ENCODE results near the gene TMEM11. TPM values are rescaled to one million over a fixed set of nuclear protein-coding genes. Genes with fewer than 3 reads are reported as not detected.
A peak's percentile ranks its signal among the peaks of the same experiment; 100 is the strongest.

Gene TMEM11
- total RNA-seq, 1 experiment from 2014 or later: 23.4 TPM

GRCh38 chr17:21239680-21240368, 25.9 kb upstream of the TMEM11 start:
- intact Hi-C loops (cut with micrococcal nuclease; ENCODE audit: unreplicated experiment): no loop called here
- ChIA-PET POLR2A (no interaction called here), CTCF (interaction anchor here (0.6 kb wide), 1 partner anchor 11 kb away, joined by 4 read pairs; no protein-coding TSS in a partner anchor)
- Histone ChIP-seq H3K4me1 (ENCODE audit: control insufficient read depth, insufficient read depth, low read length) (no peaks in the 10 kb centered on the region), H3K27me3 (ENCODE audit: control insufficient read depth, insufficient read depth, low read length) (no peaks in the 10 kb centered on the region), H3K9me3 (ENCODE audit: control insufficient read depth, insufficient read depth, low read depth, low read length) (no peaks in the 10 kb centered on the region), H3K27ac (ENCODE audit: low read length) (no peak overlapping the region), H3K36me3 (ENCODE audit: control insufficient read depth, insufficient read depth, low read length) (no peaks in the 10 kb centered on the region), H3K4me3 (ENCODE audit: low read depth in 2 of 2, low read length in 2 of 2) (no peak overlapping the region)
- peak; percentile 72 for TF ChIP-seq CTCF (IDR thresholded peaks at IDR 0.05)
- no peak for TF ChIP-seq TCF7L2 (IDR thresholded peaks at IDR 0.05; ENCODE audit: low read depth, low read length)
- no peak for TF ChIP-seq POLR2AphosphoS5 (IDR thresholded peaks at IDR 0.05; ENCODE audit: low read depth, low read length)
- DNase-seq (ENCODE audit: low read depth, low spot score) (no peak), ATAC-seq (0 out of 2 replicates have a peak, but pooled peaks have one; percentile 61)
- BruUV-seq (replicated peaks): no TSS peak
- in situ Hi-C loops (cut with HindIII; ENCODE audit: low pct_unique_long_range_greater_than_20kb, low sequenced_read_pairs): no loop called here

GRCh38 chr17:21235921-21236320, 22.0 kb upstream of the TMEM11 start:
- Histone ChIP-seq H3K4me1 (ENCODE audit: control insufficient read depth, insufficient read depth, low read length) (no peaks in the 10 kb centered on the region), H3K36me3 (ENCODE audit: control insufficient read depth, insufficient read depth, low read length) (no peaks in the 10 kb centered on the region), H3K27ac (ENCODE audit: low read length) (no peak overlapping the region), H3K27me3 (ENCODE audit: control insufficient read depth, insufficient read depth, low read length) (no peaks in the 10 kb centered on the region), H3K4me3 (ENCODE audit: low read depth in 2 of 2, low read length in 2 of 2) (no peak overlapping the region), H3K9me3 (ENCODE audit: control insufficient read depth, insufficient read depth, low read depth, low read length) (no peaks in the 10 kb centered on the region)
- no TSS peak for BruUV-seq (replicated peaks)
- TF ChIP-seq CTCF (IDR thresholded peaks at IDR 0.05) (no peak), TCF7L2 (IDR thresholded peaks at IDR 0.05; ENCODE audit: low read depth, low read length) (no peak), POLR2AphosphoS5 (IDR thresholded peaks at IDR 0.05; ENCODE audit: low read depth, low read length) (no peak)
- no peak for DNase-seq (ENCODE audit: low read depth, low spot score)
- ChIA-PET POLR2A (no interaction called here), CTCF (interaction anchor here (0.7 kb wide), 1 partner anchor 193 kb away, joined by 4 read pairs; no protein-coding TSS in a partner anchor)
- intact Hi-C loops (cut with micrococcal nuclease; ENCODE audit: unreplicated experiment): no loop called here
- in situ Hi-C loops (cut with HindIII; ENCODE audit: low pct_unique_long_range_greater_than_20kb, low sequenced_read_pairs): no loop called here
- ATAC-seq: no peak

GRCh38 chr17:21233581-21234347, 19.8 kb upstream of the TMEM11 start:
- ATAC-seq (no peak), DNase-seq (ENCODE audit: low read depth, low spot score) (no peak)
- POLR2A ChIA-PET: no interaction called here
- no peaks in the 10 kb centered on the region for H3K4me1 ChIP-seq (ENCODE audit: control insufficient read depth, insufficient read depth, low read length)
- H3K36me3 ChIP-seq (ENCODE audit: control insufficient read depth, insufficient read depth, low read length): no peaks in the 10 kb centered on the region
- TF ChIP-seq CTCF (IDR thresholded peaks at IDR 0.05): no peak
- no peak for TF ChIP-seq SIN3A (IDR thresholded peaks at IDR 0.05; ENCODE audit: borderline replicate concordance, insufficient read depth, low read depth, low read length)
- no peak for TF ChIP-seq TCF7L2 (IDR thresholded peaks at IDR 0.05; ENCODE audit: low read depth, low read length)
- TF ChIP-seq REST (IDR thresholded peaks at IDR 0.05; ENCODE audit: insufficient read depth in 1 of 2, low read depth in 2 of 2, low read length in 1 of 2): no peak
- no peak overlapping the region for H3K4me3 ChIP-seq (ENCODE audit: low read depth in 2 of 2, low read length in 2 of 2)
- BruUV-seq (replicated peaks): no TSS peak
- H3K9me3 ChIP-seq (ENCODE audit: control insufficient read depth, insufficient read depth, low read depth, low read length): no peaks in the 10 kb centered on the region
- CTCF ChIA-PET: no interaction called here
- in situ Hi-C loops (cut with HindIII; ENCODE audit: low pct_unique_long_range_greater_than_20kb, low sequenced_read_pairs): no loop called here
- no peak overlapping the region for H3K27ac ChIP-seq (ENCODE audit: low read length)
- H3K27me3 ChIP-seq (ENCODE audit: control insufficient read depth, insufficient read depth, low read length): no peaks in the 10 kb centered on the region
- intact Hi-C loops (cut with micrococcal nuclease; ENCODE audit: unreplicated experiment): no loop called here
